Keratinocyte (primary cell): ENCODE data around the gene PERCC1. TPM values are rescaled to one million over a fixed set of nuclear protein-coding genes. Genes with fewer than 3 reads are reported as not detected.

Experiments
- DNase-seq: peaks from one replicate; pipeline ENCODE4 v3.0.0-alpha.2; 2011; ENCODE audit warnings: low read depth, missing footprints, low spot score
- FAIRE-seq: peaks from 2 replicates; lab custom pipeline; 2011; peaks lifted over from hg19 to GRCh38; lab: Jason Lieb, UNC
- H2AFZ ChIP-seq: 2 replicates; pipeline ENCODE4 v1.6.0; 2012; ENCODE audit warnings: low read length, control low read depth, inconsistent platforms; ENCODE audit not compliant: control insufficient read depth
- H3K27ac ChIP-seq: 2 replicates; pipeline ENCODE4 v1.5.1; 2011; ENCODE audit warnings: low read length; ENCODE audit not compliant: control insufficient read depth, insufficient read depth
- H3K27me3 ChIP-seq: 3 replicates; pipeline ENCODE4 v1.6.0; 2011; ENCODE audit warnings: low read length; ENCODE audit not compliant: control insufficient read depth, insufficient read depth; ENCODE audit errors: extremely low read depth
- H3K36me3 ChIP-seq, 2 experiments: 2 replicates in 1 of 2; 3 replicates in 1 of 2; pipeline ENCODE4 v1.5.1; 2011; ENCODE audit warnings: low read length in 2 of 2, mild to moderate bottlenecking in 1 of 2; ENCODE audit not compliant: control insufficient read depth in 2 of 2, insufficient read depth in 2 of 2; ENCODE audit errors: extremely low read depth in 1 of 2
- H3K4me1 ChIP-seq: 3 replicates; pipeline ENCODE4 v1.5.1; 2011; ENCODE audit warnings: low read length; ENCODE audit not compliant: control insufficient read depth, insufficient read depth; ENCODE audit errors: extremely low read depth
- H3K4me2 ChIP-seq: 3 replicates; pipeline ENCODE4 v1.6.0; 2011; ENCODE audit warnings: low read depth, low read length; ENCODE audit not compliant: control insufficient read depth, insufficient read depth; ENCODE audit errors: extremely low read depth
- H3K4me3 ChIP-seq, 3 experiments: fragments of 200-600 bp in 1 of 3; sonication (generic) in 1 of 3; 2 replicates in 2 of 3; 3 replicates in 1 of 3; pipeline ENCODE4 v1.5.1; 2011 to 2016; ENCODE audit warnings: low read length in 3 of 3, mild to moderate bottlenecking in 3 of 3, control low read depth in 2 of 3, inconsistent platforms in 1 of 3, low read depth in 1 of 3, mixed read lengths in 1 of 3, mixed run types in 1 of 3, moderate library complexity in 1 of 3; ENCODE audit not compliant: control insufficient read depth in 2 of 3, insufficient read depth in 2 of 3; ENCODE audit errors: extremely low read depth in 1 of 3
- H3K79me2 ChIP-seq: 2 replicates; pipeline ENCODE4 v1.6.0; 2012; ENCODE audit warnings: low read length; ENCODE audit not compliant: control insufficient read depth, insufficient read depth
- H3K9ac ChIP-seq: 3 replicates; pipeline ENCODE4 v1.6.0; 2011; ENCODE audit warnings: low read length; ENCODE audit not compliant: control insufficient read depth, insufficient read depth; ENCODE audit errors: extremely low read depth
- H3K9me1 ChIP-seq: 3 replicates; pipeline ENCODE4 v1.6.0; 2011; ENCODE audit warnings: low read length; ENCODE audit not compliant: control insufficient read depth, insufficient read depth; ENCODE audit errors: extremely low read depth
- H3K9me3 ChIP-seq: 2 replicates; pipeline ENCODE4 v1.5.1; 2012; ENCODE audit warnings: low read depth, low read length; ENCODE audit not compliant: control insufficient read depth
- H4K20me1 ChIP-seq: 3 replicates; pipeline ENCODE4 v1.6.0; 2011; ENCODE audit warnings: low read length; ENCODE audit not compliant: control insufficient read depth, insufficient read depth; ENCODE audit errors: extremely low read depth
- EZH2 ChIP-seq: IDR thresholded peaks from one replicate; pipeline ENCODE4 v1.6.1; 2012; ENCODE audit warnings: inconsistent platforms, mild to moderate bottlenecking, low read length, moderate library complexity
- dilution Hi-C: fragments of 300-500 bp; cut with MboI; formaldehyde crosslinking; loops from one replicate; pipeline ENCODE4 v1.7.0; 2020; ENCODE audit warnings: low sequenced_read_pairs; ENCODE audit not compliant: extremely low pct_ligation_motif_present
- polyA plus RNA-seq, 5 experiments: library from polyadenylated mRNA; depleted of rRNA in 3 of 5; stranded (reverse) in 3 of 5; stranded (forward) in 1 of 5; unstranded in 1 of 5; fragments of >200 nt; gene quantifications; 1 replicate in 1 of 5; 2 replicates in 3 of 5; 3 replicates in 1 of 5; pipeline versions ENCODE4 v1.2.1 to v1.2.3, GENCODE V29; 2011 to 2012; ENCODE audit warnings: missing spikeins in 2 of 5, low read depth in 1 of 5, low replicate concordance in 1 of 5
- TF ChIP-seq, protein P1 (sequence below), 3 experiments: IDR thresholded peaks in 1 of 3; conservative IDR thresholded peaks in 1 of 3; optimal IDR thresholded peaks in 1 of 3; 2 replicates in 2 of 3; 3 replicates in 1 of 3; pipeline versions ENCODE3 to v1.5.1; 2011; ENCODE audit warnings: low read length in 3 of 3, mild to moderate bottlenecking in 3 of 3, moderate library complexity in 2 of 3, control low read depth in 1 of 3, inconsistent platforms in 1 of 3; ENCODE audit not compliant: insufficient read depth in 2 of 3; ENCODE audit errors: extremely low read depth in 1 of 3

PERCC1 gene
- polyA plus RNA-seq, 1 donor (not counting 4 experiments of a cell fraction or from before 2014, with no cell fraction given) = not detected

GRCh38 chr16:1416521-1416941 is 14.3 kb upstream of the PERCC1 start:
- peaks cover 27% of the 10 kb centered on the region for H3K79me2 ChIP-seq
- no peaks in the 10 kb centered on the region for H3K27me3 ChIP-seq
- DNase-seq = peak; percentile 17
- TF ChIP-seq, protein P1, sequence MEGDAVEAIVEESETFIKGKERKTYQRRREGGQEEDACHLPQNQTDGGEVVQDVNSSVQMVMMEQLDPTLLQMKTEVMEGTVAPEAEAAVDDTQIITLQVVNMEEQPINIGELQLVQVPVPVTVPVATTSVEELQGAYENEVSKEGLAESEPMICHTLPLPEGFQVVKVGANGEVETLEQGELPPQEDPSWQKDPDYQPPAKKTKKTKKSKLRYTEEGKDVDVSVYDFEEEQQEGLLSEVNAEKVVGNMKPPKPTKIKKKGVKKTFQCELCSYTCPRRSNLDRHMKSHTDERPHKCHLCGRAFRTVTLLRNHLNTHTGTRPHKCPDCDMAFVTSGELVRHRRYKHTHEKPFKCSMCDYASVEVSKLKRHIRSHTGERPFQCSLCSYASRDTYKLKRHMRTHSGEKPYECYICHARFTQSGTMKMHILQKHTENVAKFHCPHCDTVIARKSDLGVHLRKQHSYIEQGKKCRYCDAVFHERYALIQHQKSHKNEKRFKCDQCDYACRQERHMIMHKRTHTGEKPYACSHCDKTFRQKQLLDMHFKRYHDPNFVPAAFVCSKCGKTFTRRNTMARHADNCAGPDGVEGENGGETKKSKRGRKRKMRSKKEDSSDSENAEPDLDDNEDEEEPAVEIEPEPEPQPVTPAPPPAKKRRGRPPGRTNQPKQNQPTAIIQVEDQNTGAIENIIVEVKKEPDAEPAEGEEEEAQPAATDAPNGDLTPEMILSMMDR (optimal IDR thresholded peaks at IDR 0.05 in 1 of 3, IDR thresholded peaks at IDR 0.05 in 1 of 3, conservative IDR thresholded peaks at IDR 0.05 in 1 of 3; ENCODE audit: extremely low read depth in 1 of 3, insufficient read depth in 2 of 3, low read length in 3 of 3) = no peak
- no peak for TF ChIP-seq EZH2
- H3K36me3 ChIP-seq = no peaks in the 10 kb centered on the region
- no peak for FAIRE-seq
- peak overlapping the region; percentile 67 for H3K4me2 ChIP-seq
- no peak overlapping the region for H2AFZ ChIP-seq
- peak overlapping the region; percentile 17 for H3K27ac ChIP-seq
- no peaks in the 10 kb centered on the region for H3K9me1 ChIP-seq
- no peak overlapping the region for H3K9ac ChIP-seq
- no peaks in the 10 kb centered on the region for H4K20me1 ChIP-seq
- H3K9me3 ChIP-seq = no peaks in the 10 kb centered on the region
- peaks cover 20% of the 10 kb centered on the region for H3K4me1 ChIP-seq
- peak overlapping the region in 1 of 3 experiments; percentile 4 for H3K4me3 ChIP-seq
- dilution Hi-C loops = no loop called here

DNA sequence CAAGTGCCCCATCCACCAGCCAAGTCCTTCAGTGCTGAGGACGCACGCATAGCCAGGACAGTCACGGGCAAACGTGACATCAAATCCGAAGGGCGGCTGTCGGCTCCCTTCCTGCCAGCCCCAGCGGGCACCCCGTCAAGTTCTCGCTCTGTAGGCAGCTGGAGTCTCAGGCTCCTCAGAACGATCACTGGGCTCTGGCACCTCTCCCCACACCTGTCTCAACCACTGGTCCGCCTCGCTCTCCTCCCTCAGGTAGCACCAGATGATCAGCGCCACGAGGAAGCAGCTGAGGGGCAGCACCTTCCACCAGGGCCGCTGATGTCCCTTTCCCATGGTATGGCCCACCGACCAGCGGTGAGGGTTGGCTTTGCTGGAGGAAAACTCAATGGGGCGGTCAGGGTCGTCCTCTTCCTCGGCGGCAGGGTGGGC is 10.8 kb upstream of the PERCC1 start:
- FAIRE-seq = no peak
- no peaks in the 10 kb centered on the region for H3K36me3 ChIP-seq
- dilution Hi-C loops = no loop called here
- no peaks in the 10 kb centered on the region for H3K27me3 ChIP-seq
- H4K20me1 ChIP-seq = no peaks in the 10 kb centered on the region
- H3K9me3 ChIP-seq = no peaks in the 10 kb centered on the region
- H3K27ac ChIP-seq = peak overlapping the region; percentile 82
- peak overlapping the region; percentile 100 for H3K4me2 ChIP-seq
- peak overlapping the region; percentile 97 for H3K9ac ChIP-seq
- no peak for TF ChIP-seq EZH2
- TF ChIP-seq, protein P1 (optimal IDR thresholded peaks at IDR 0.05 in 1 of 3, IDR thresholded peaks at IDR 0.05 in 1 of 3, conservative IDR thresholded peaks at IDR 0.05 in 1 of 3; ENCODE audit: extremely low read depth in 1 of 3, insufficient read depth in 2 of 3, low read length in 3 of 3) = no peak
- peaks cover 18% of the 10 kb centered on the region for H3K4me1 ChIP-seq
- H3K4me3 ChIP-seq = peak overlapping the region; percentile 80 to 100 (median 99)
- H3K9me1 ChIP-seq = no peaks in the 10 kb centered on the region
- H2AFZ ChIP-seq = peak overlapping the region; percentile 27
- H3K79me2 ChIP-seq = peaks cover 27% of the 10 kb centered on the region
- DNase-seq = no peak
